HepG2 (cell line): ENCODE measurements around the gene FBXO2. TPM values are rescaled to one million over a fixed set of nuclear protein-coding genes. Genes with fewer than 3 reads are reported as not detected.
A peak's percentile ranks its signal among the peaks of the same experiment; 100 is the strongest.

Experiments used
- EED ChIP-seq: sonication (generic); formaldehyde crosslinking; IDR thresholded peaks from 2 replicates; pipeline ENCODE4 v1.5.0; 2020; ENCODE audit warnings: mild to moderate bottlenecking, missing genetic modification reagents
- HNF4A ChIP-seq: sonication (generic); formaldehyde crosslinking; IDR thresholded peaks from 2 replicates; pipeline ENCODE4 v1.4.0; 2020; ENCODE audit warnings: missing genetic modification reagents
- KLF6 ChIP-seq: IDR thresholded peaks from 2 replicates; pipeline ENCODE4 v1.8.0; 2016; ENCODE audit warnings: missing biosample characterization, missing genetic modification reagents
- MAZ ChIP-seq, 2 experiments: sonication (generic) in 1 of 2; formaldehyde crosslinking in 1 of 2; IDR thresholded peaks; 2 replicates each; pipeline versions ENCODE4 v1.5.0 to v1.6.1; 2012 to 2020; ENCODE audit warnings: low read depth in 2 of 2, mild to moderate bottlenecking in 2 of 2, borderline replicate concordance in 1 of 2, improper control_type of control experiment in 1 of 2, low read length in 1 of 2, missing genetic modification reagents in 1 of 2, moderate library complexity in 1 of 2
- MEIS1 ChIP-seq: sonication (generic); formaldehyde crosslinking; IDR thresholded peaks from 2 replicates; pipeline ENCODE4 v1.9.0; 2021; ENCODE audit warnings: mild to moderate bottlenecking, missing genetic modification reagents, moderate library complexity, borderline replicate concordance
- NAIF1 ChIP-seq: sonication (generic); formaldehyde crosslinking; IDR thresholded peaks from 2 replicates; pipeline ENCODE4 v1.5.0; 2020; ENCODE audit warnings: mild to moderate bottlenecking, missing genetic modification reagents, borderline replicate concordance
- PHF20 ChIP-seq: sonication (generic); formaldehyde crosslinking; IDR thresholded peaks from 2 replicates; pipeline ENCODE4 v1.5.0; 2020; ENCODE audit warnings: mild to moderate bottlenecking, missing genetic modification reagents
- RAD51 ChIP-seq: fragments of 450-650 bp; IDR thresholded peaks from 2 replicates; pipeline ENCODE4 v1.6.1; 2016; ENCODE audit warnings: borderline replicate concordance
- RFX3 ChIP-seq: IDR thresholded peaks from 2 replicates; pipeline ENCODE4 v1.6.1; 2016; ENCODE audit warnings: missing biosample characterization, missing genetic modification reagents
- SAP130 ChIP-seq: IDR thresholded peaks from 2 replicates; pipeline ENCODE4 v1.6.1; 2016; ENCODE audit warnings: low read depth
- TGIF2 ChIP-seq: IDR thresholded peaks from 2 replicates; pipeline ENCODE4 v1.6.1; 2016; ENCODE audit warnings: control low read depth, missing compliant biosample characterization
- ZNF33B ChIP-seq: sonication (generic); formaldehyde crosslinking; IDR thresholded peaks from 2 replicates; pipeline ENCODE4 v1.5.1; 2020; ENCODE audit warnings: mild to moderate bottlenecking, missing genetic modification reagents
- ZNF382 ChIP-seq: sonication (generic); formaldehyde crosslinking; IDR thresholded peaks from 2 replicates; pipeline ENCODE4 v1.5.0; 2020; ENCODE audit warnings: missing genetic modification reagents, mild to moderate bottlenecking, borderline replicate concordance
- ZNF589 ChIP-seq: sonication (generic); formaldehyde crosslinking; conservative IDR thresholded peaks from 2 replicates; pipeline ENCODE4 v1.8.0; 2022; ENCODE audit warnings: mild to moderate bottlenecking, moderate library complexity, missing genetic modification reagents
- ZNF629 ChIP-seq: sonication (generic); formaldehyde crosslinking; conservative IDR thresholded peaks from 2 replicates; pipeline ENCODE4 v1.5.0; 2020; ENCODE audit warnings: missing genetic modification reagents
- ZZZ3 ChIP-seq: sonication (generic); formaldehyde crosslinking; IDR thresholded peaks from 2 replicates; pipeline ENCODE4 v1.4.0; 2020; ENCODE audit warnings: missing genetic modification reagents, mild to moderate bottlenecking, borderline replicate concordance
- polyA plus RNA-seq, 8 experiments: library from polyadenylated mRNA; depleted of rRNA in 3 of 8; stranded (reverse) in 7 of 8; unstranded in 1 of 8; fragments of >200 nt; fragmentation: Illumina TruSeq in 4 of 8; extraction: Trizol in 4 of 8; gene quantifications; 2 replicates each; pipeline versions ENCODE4 v1.2.1 to v1.2.3, GENCODE V29; 2011 to 2016; ENCODE audit warnings: low read depth in 4 of 8, missing spikeins in 1 of 8, mixed read lengths in 1 of 8; ENCODE audit not compliant: insufficient read depth in 1 of 8
- total RNA-seq, 5 experiments: library from RNA; depleted of rRNA; stranded (reverse); fragments of >200 nt; fragmentation: Illumina TruSeq; extraction: Trizol; gene quantifications; 2 replicates each; pipeline ENCODE4 v1.2.3, GENCODE V29; 2016; ENCODE audit warnings: low read depth in 1 of 5
- TF ChIP-seq, protein P1 (sequence below): sonication (generic); formaldehyde crosslinking; IDR thresholded peaks from 2 replicates; pipeline ENCODE4 v1.4.0; 2020; ENCODE audit warnings: missing genetic modification reagents
- TF ChIP-seq, protein P2 (sequence below): sonication (generic); formaldehyde crosslinking; IDR thresholded peaks from 2 replicates; pipeline ENCODE4 v1.9.0; 2021; ENCODE audit warnings: missing genetic modification reagents, borderline replicate concordance
- TF ChIP-seq, protein P3 (sequence below): sonication (generic); formaldehyde crosslinking; IDR thresholded peaks from 2 replicates; pipeline ENCODE4 v1.5.0; 2020; ENCODE audit warnings: mild to moderate bottlenecking, missing genetic modification reagents, moderate library complexity
- TF ChIP-seq, protein P4 (sequence below), 2 experiments: sonication (generic) in 1 of 2; formaldehyde crosslinking in 1 of 2; IDR thresholded peaks; 2 replicates each; pipeline versions ENCODE4 v1.5.1 to v1.6.1; 2011 to 2020; ENCODE audit warnings: borderline replicate concordance in 1 of 2, low read depth in 1 of 2, low read length in 1 of 2, mild to moderate bottlenecking in 1 of 2, missing genetic modification reagents in 1 of 2, moderate library complexity in 1 of 2
- TF ChIP-seq, protein P5 (sequence below): IDR thresholded peaks from 2 replicates; pipeline ENCODE4 v1.6.1; 2016; ENCODE audit warnings: mild to moderate bottlenecking

The FBXO2 gene
- total and polyA plus RNA-seq, 2 of the 13 experiments (the other 11 are each of a cell fraction or from before 2014, with no cell fraction given): 79.3 to 112 TPM

DNA sequence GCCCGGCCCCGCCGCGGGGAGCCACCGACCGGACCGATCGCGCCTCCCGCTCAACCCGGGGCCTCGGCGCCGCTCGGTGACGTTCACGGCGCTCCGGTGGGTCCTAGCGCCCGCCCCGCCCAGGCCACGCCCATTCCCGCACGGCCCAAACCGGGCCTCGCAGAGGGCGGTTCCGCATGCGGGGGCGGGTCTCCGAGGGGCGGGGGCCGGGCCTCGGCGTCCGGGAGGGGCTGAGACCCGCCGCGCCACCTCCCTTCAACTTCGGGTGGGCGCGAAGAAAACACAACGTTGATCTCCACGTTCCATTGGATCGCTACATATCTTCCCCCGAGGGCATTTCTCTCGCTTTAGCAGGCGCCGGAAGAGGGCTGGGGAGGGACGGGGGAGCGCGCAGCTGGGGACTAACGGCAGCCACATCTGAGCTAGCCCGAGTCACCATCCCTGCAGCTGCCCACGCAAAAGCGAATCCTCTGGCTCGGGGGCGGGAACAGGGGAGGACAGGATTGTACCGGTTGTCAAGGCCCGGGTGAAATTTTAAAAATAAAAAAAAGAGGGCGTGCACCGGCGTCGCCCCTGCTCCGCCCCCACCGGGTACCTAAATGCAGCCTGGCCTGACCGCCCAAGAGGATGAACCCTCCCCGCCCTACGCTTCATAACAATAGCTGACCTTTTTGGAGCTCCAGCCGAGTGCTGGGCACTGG lies 27.0 kb upstream of the FBXO2 start, which contains the start of gene MAD2L2 (continued):
- peak; percentile 69; the same call in 1 of the 2 replicates for TF ChIP-seq MAZ (IDR thresholded peaks at IDR 0.05; ENCODE audit: borderline replicate concordance, low read depth, low read length)
- peak; percentile 86 for TF ChIP-seq MAZ (CRISPR knock-in tag; IDR thresholded peaks at IDR 0.05; ENCODE audit: low read depth)
- TF ChIP-seq ZNF629 (CRISPR knock-in tag): no peak
- no peak for TF ChIP-seq HNF4A (CRISPR knock-in tag)
- TF ChIP-seq EED (CRISPR knock-in tag): no peak
- peak; percentile 79; the same call in 1 of the 2 replicates for TF ChIP-seq TGIF2 (CRISPR knock-in tag)
- no peak for TF ChIP-seq RFX3 (CRISPR knock-in tag)
- TF ChIP-seq MEIS1 (CRISPR knock-in tag): no peak
- TF ChIP-seq ZNF589 (CRISPR knock-in tag): 0 out of 2 replicates have a peak, but pooled peaks have one; percentile 31
- no peak for TF ChIP-seq ZZZ3
- TF ChIP-seq KLF6 (CRISPR knock-in tag): 0 out of 2 replicates have a peak, but pooled peaks have one; percentile 64
- TF ChIP-seq, protein P1, sequence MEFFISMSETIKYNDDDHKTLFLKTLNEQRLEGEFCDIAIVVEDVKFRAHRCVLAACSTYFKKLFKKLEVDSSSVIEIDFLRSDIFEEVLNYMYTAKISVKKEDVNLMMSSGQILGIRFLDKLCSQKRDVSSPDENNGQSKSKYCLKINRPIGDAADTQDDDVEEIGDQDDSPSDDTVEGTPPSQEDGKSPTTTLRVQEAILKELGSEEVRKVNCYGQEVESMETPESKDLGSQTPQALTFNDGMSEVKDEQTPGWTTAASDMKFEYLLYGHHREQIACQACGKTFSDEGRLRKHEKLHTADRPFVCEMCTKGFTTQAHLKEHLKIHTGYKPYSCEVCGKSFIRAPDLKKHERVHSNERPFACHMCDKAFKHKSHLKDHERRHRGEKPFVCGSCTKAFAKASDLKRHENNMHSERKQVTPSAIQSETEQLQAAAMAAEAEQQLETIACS (CRISPR knock-in tag): no peak
- TF ChIP-seq PHF20 (CRISPR knock-in tag): peak; percentile 77
- no peak for TF ChIP-seq RAD51
- TF ChIP-seq, protein P2, sequence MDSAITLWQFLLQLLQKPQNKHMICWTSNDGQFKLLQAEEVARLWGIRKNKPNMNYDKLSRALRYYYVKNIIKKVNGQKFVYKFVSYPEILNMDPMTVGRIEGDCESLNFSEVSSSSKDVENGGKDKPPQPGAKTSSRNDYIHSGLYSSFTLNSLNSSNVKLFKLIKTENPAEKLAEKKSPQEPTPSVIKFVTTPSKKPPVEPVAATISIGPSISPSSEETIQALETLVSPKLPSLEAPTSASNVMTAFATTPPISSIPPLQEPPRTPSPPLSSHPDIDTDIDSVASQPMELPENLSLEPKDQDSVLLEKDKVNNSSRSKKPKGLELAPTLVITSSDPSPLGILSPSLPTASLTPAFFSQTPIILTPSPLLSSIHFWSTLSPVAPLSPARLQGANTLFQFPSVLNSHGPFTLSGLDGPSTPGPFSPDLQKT (CRISPR knock-in tag): 0 out of 2 replicates have a peak, but pooled peaks have one; percentile 21
- no peak for TF ChIP-seq ZNF382 (CRISPR knock-in tag)
- 0 out of 2 replicates have a peak, but pooled peaks have one; percentile 50 for TF ChIP-seq NAIF1
- peak; percentile 89 for TF ChIP-seq SAP130 (CRISPR knock-in tag)
- TF ChIP-seq, protein P3, sequence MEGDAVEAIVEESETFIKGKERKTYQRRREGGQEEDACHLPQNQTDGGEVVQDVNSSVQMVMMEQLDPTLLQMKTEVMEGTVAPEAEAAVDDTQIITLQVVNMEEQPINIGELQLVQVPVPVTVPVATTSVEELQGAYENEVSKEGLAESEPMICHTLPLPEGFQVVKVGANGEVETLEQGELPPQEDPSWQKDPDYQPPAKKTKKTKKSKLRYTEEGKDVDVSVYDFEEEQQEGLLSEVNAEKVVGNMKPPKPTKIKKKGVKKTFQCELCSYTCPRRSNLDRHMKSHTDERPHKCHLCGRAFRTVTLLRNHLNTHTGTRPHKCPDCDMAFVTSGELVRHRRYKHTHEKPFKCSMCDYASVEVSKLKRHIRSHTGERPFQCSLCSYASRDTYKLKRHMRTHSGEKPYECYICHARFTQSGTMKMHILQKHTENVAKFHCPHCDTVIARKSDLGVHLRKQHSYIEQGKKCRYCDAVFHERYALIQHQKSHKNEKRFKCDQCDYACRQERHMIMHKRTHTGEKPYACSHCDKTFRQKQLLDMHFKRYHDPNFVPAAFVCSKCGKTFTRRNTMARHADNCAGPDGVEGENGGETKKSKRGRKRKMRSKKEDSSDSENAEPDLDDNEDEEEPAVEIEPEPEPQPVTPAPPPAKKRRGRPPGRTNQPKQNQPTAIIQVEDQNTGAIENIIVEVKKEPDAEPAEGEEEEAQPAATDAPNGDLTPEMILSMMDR (CRISPR knock-in tag): no peak
- TF ChIP-seq, protein P4, sequence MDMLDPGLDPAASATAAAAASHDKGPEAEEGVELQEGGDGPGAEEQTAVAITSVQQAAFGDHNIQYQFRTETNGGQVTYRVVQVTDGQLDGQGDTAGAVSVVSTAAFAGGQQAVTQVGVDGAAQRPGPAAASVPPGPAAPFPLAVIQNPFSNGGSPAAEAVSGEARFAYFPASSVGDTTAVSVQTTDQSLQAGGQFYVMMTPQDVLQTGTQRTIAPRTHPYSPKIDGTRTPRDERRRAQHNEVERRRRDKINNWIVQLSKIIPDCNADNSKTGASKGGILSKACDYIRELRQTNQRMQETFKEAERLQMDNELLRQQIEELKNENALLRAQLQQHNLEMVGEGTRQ (IDR thresholded peaks at IDR 0.05; ENCODE audit: low read depth, low read length): no peak
- TF ChIP-seq, protein P4 (CRISPR knock-in tag; IDR thresholded peaks at IDR 0.05; ENCODE audit: borderline replicate concordance): no peak; the same call in 1 of the 2 replicates
- TF ChIP-seq ZNF33B (CRISPR knock-in tag): no peak
- TF ChIP-seq, protein P5, sequence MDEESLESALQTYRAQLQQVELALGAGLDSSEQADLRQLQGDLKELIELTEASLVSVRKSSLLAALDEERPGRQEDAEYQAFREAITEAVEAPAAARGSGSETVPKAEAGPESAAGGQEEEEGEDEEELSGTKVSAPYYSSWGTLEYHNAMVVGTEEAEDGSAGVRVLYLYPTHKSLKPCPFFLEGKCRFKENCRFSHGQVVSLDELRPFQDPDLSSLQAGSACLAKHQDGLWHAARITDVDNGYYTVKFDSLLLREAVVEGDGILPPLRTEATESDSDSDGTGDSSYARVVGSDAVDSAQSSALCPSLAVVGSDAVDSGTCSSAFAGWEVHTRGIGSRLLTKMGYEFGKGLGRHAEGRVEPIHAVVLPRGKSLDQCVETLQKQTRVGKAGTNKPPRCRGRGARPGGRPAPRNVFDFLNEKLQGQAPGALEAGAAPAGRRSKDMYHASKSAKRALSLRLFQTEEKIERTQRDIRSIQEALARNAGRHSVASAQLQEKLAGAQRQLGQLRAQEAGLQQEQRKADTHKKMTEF (CRISPR knock-in tag): peak; percentile 51; the same call in 1 of the 2 replicates
